Neuronal stem cell (in vitro differentiated cells): ENCODE measurements around the gene KCNC1.
A peak's percentile ranks its signal among the peaks of the same experiment; 100 is the strongest.

ENCODE experiments used
- DNase-seq: peaks from one replicate; pipeline ENCODE4 v3.0.0-alpha.2; 2013; ENCODE audit warnings: low spot score
- H2AFZ ChIP-seq: one replicate; pipeline ENCODE4 v1.6.1; 2013; ENCODE audit warnings: mild to moderate bottlenecking, low read length, inconsistent platforms
- H2AK5ac ChIP-seq: 2 replicates; pipeline ENCODE4 v1.6.1; 2013; ENCODE audit warnings: low read depth, mild to moderate bottlenecking, inconsistent platforms, low read length, moderate library complexity, mixed read lengths
- H2BK120ac ChIP-seq: 2 replicates; pipeline ENCODE4 v1.6.1; 2013; ENCODE audit warnings: low read depth, mild to moderate bottlenecking, inconsistent platforms, low read length, moderate library complexity, mixed read lengths
- H2BK12ac ChIP-seq: one replicate; pipeline ENCODE4 v1.6.1; 2013; ENCODE audit warnings: low read length, inconsistent platforms
- H2BK15ac ChIP-seq: 2 replicates; pipeline ENCODE4 v1.6.1; 2013; ENCODE audit warnings: mild to moderate bottlenecking, low read length, inconsistent platforms, mixed read lengths
- H2BK5ac ChIP-seq: one replicate; pipeline ENCODE4 v1.6.1; 2013; ENCODE audit warnings: inconsistent platforms, mild to moderate bottlenecking, low read length, moderate library complexity
- H3K14ac ChIP-seq: one replicate; pipeline ENCODE4 v1.6.1; 2013; ENCODE audit warnings: low read length, inconsistent platforms
- H3K18ac ChIP-seq: 2 replicates; pipeline ENCODE4 v1.6.1; 2013; ENCODE audit warnings: low read length, inconsistent platforms
- H3K23ac ChIP-seq: 2 replicates; pipeline ENCODE4 v1.6.1; 2013; ENCODE audit warnings: low read depth, mild to moderate bottlenecking, mixed read lengths, low read length, inconsistent platforms; ENCODE audit not compliant: poor library complexity
- H3K27ac ChIP-seq: replicated peaks from 3 replicates; pipeline ENCODE4 v1.5.1; 2013; ENCODE audit warnings: low read length, inconsistent platforms
- H3K27me3 ChIP-seq, 3 experiments: 2 replicates each; pipeline ENCODE4 v1.6.1; 2013; ENCODE audit warnings: low read length in 3 of 3, mild to moderate bottlenecking in 2 of 3, inconsistent platforms in 1 of 3, low read depth in 1 of 3, mixed read lengths in 1 of 3, moderate library complexity in 1 of 3; ENCODE audit not compliant: control insufficient read depth in 3 of 3, insufficient read depth in 3 of 3
- H3K36me3 ChIP-seq, 2 donors: replicated peaks in 1 of 2; 2 replicates each; pipeline ENCODE4 v1.6.1; 2013; ENCODE audit warnings: low read length in 2 of 2; ENCODE audit not compliant: control insufficient read depth in 2 of 2, insufficient read depth in 2 of 2
- H3K4ac ChIP-seq: 2 replicates; pipeline ENCODE4 v1.6.1; 2013; ENCODE audit warnings: inconsistent platforms, mild to moderate bottlenecking, low read length, moderate library complexity
- H3K4me1 ChIP-seq, 2 donors: 1 replicate in 1 of 2; 2 replicates in 1 of 2; pipeline ENCODE4 v1.6.1; 2013; ENCODE audit warnings: low read length in 2 of 2, low read depth in 1 of 2; ENCODE audit not compliant: control insufficient read depth in 2 of 2, insufficient read depth in 1 of 2
- H3K4me2 ChIP-seq: one replicate; pipeline ENCODE4 v1.6.1; 2013; ENCODE audit warnings: mild to moderate bottlenecking, low read length, inconsistent platforms; ENCODE audit not compliant: insufficient read depth, poor library complexity, severe bottlenecking
- H3K4me3 ChIP-seq, 2 donors: 2 replicates each; pipeline ENCODE4 v1.5.1; 2013; ENCODE audit warnings: low read length in 2 of 2, mild to moderate bottlenecking in 2 of 2, inconsistent platforms in 1 of 2, moderate library complexity in 1 of 2
- H3K79me1 ChIP-seq: one replicate; pipeline ENCODE4 v1.6.1; 2013; ENCODE audit warnings: low read depth, mild to moderate bottlenecking, inconsistent platforms, low read length, moderate library complexity
- H3K9ac ChIP-seq: one replicate; pipeline ENCODE4 v1.6.1; 2013; ENCODE audit warnings: mild to moderate bottlenecking, low read depth, low read length, inconsistent platforms; ENCODE audit not compliant: poor library complexity
- H3K9me3 ChIP-seq, 2 donors: replicated peaks in 1 of 2; 2 replicates each; pipeline versions ENCODE3 to v1.6.1; 2013; ENCODE audit warnings: low read length in 2 of 2, mild to moderate bottlenecking in 2 of 2, inconsistent platforms in 1 of 2, low read depth in 1 of 2, mixed read lengths in 1 of 2, moderate library complexity in 1 of 2; ENCODE audit not compliant: control insufficient read depth in 2 of 2, insufficient read depth in 1 of 2
- H4K8ac ChIP-seq: one replicate; pipeline ENCODE4 v1.6.1; 2013; ENCODE audit warnings: low read depth, mild to moderate bottlenecking, inconsistent platforms, low read length, moderate library complexity
- H4K91ac ChIP-seq: one replicate; pipeline ENCODE4 v1.6.1; 2013; ENCODE audit warnings: low read length, low read depth, mild to moderate bottlenecking, inconsistent platforms; ENCODE audit not compliant: poor library complexity
- WGBS, 2 donors: extraction: QIAGEN DNeasy Blood & Tissue Kit; methylation state at CpG; one replicate each; pipeline ENCODE4 v1.1.7; 2013; ENCODE audit warnings: missing lambda C conversion rate in 2 of 2, mixed read lengths in 1 of 2; ENCODE audit not compliant: insufficient read length in 2 of 2, insufficient replicate concordance in 1 of 2; ENCODE audit errors: extremely low coverage in 2 of 2; 5-methylcytosine and 5-hydroxymethylcytosine counted together

Gene KCNC1

DNA sequence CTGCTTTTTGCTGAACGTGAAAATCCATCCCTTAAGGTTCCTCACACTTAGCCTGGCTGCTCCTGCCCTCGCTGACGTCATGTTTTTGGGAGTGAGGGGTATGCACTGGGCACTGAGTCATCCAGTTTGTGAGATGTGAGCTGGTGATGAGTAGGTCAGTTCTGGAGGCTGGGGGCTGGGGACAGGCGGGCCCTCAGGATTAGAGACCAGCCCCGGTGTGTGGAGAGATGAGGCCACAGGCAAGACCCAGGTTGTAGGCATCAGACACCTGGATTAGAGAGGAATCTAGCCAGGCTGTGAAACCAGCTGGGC lies 9.2 kb downstream of the KCNC1 start:
- Histone ChIP-seq H3K79me1 (peaks cover 4% of the 10 kb centered on the region), H2BK120ac (no peak overlapping the region), H2BK5ac (no peak overlapping the region), H3K18ac (no peak overlapping the region), H2AK5ac (no peak overlapping the region), H3K4me1 (peaks cover 11 to 15% of the 10 kb centered on the region in 2 donors), H2AFZ (no peak overlapping the region), H4K8ac (no peak overlapping the region), H3K4ac (no peak overlapping the region), H3K14ac (no peak overlapping the region), H3K4me2 (no peak overlapping the region), H4K91ac (no peak overlapping the region), H3K9ac (peak overlapping the region; percentile 5), H3K23ac (peak overlapping the region; percentile 18), H2BK15ac (no peak overlapping the region), H2BK12ac (no peak overlapping the region), H3K27me3 (no peaks in the 10 kb centered on the region), H3K4me3 (no peak overlapping the region), H3K9me3 (no peaks in the 10 kb centered on the region), H3K27ac (no peak overlapping the region), H3K36me3 (no peaks in the 10 kb centered on the region)
- WGBS, 2 donors, result no CpG with 5 or more reads among the region's 5 CpGs
- no peak for DNase-seq

DNA sequence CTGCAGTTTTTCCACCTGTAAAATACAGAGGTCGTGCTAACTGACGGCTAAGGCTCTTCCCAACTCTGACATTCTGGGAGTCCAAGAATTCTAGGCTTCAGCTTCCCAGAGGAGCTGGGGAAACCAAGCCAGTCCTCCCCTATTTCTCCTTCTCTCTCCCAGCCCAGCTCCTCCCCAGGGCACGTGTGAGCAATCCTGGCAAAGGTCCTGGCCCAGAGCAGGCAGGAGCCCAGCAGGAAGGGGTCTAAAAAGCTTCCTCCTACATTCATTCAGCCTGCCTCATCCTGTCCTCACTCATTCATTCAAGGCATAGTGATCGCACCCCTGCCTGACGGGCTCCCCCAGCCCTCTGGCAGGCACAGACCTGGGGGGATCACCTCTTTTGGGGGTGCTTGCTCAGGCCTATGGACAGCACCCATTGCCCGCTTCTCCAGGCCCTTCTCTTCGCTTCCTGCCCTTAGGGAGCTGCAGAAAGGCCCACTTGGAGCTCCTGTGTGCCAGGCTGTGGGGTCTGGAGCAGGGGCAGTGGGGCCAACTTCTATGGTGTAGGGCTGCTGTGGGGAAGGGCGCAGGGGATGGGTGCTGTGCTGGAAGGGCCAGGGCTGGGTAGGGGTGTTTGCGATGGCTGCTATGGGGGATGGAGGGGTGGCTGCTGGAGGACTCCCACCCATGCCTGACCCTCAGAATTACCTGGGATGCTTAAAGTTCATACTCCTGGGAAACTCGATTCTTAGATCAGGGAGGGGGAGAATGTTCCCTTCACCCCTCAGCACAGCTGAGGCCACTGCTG lies 9.8 kb downstream of the KCNC1 start:
- Histone ChIP-seq H3K23ac (no peak overlapping the region), H3K9ac (peak overlapping the region; percentile 5), H2AK5ac (no peak overlapping the region), H3K27me3 (no peaks in the 10 kb centered on the region), H3K4me3 (no peak overlapping the region), H2BK15ac (peak overlapping the region; percentile 28), H4K91ac (no peak overlapping the region), H3K9me3 (no peaks in the 10 kb centered on the region), H3K79me1 (peaks cover 4% of the 10 kb centered on the region), H3K36me3 (no peaks in the 10 kb centered on the region), H2AFZ (no peak overlapping the region), H2BK12ac (no peak overlapping the region), H2BK5ac (no peak overlapping the region), H3K4me1 (peaks cover 6 to 10% of the 10 kb centered on the region in 2 donors), H3K27ac (no peak overlapping the region), H3K4me2 (no peak overlapping the region), H2BK120ac (no peak overlapping the region), H3K4ac (peak overlapping the region; percentile 28), H3K18ac (peak overlapping the region; percentile 5), H4K8ac (no peak overlapping the region), H3K14ac (no peak overlapping the region)
- WGBS, 2 donors, result no CpG with 5 or more reads among the region's 10 CpGs
- no peak for DNase-seq

DNA sequence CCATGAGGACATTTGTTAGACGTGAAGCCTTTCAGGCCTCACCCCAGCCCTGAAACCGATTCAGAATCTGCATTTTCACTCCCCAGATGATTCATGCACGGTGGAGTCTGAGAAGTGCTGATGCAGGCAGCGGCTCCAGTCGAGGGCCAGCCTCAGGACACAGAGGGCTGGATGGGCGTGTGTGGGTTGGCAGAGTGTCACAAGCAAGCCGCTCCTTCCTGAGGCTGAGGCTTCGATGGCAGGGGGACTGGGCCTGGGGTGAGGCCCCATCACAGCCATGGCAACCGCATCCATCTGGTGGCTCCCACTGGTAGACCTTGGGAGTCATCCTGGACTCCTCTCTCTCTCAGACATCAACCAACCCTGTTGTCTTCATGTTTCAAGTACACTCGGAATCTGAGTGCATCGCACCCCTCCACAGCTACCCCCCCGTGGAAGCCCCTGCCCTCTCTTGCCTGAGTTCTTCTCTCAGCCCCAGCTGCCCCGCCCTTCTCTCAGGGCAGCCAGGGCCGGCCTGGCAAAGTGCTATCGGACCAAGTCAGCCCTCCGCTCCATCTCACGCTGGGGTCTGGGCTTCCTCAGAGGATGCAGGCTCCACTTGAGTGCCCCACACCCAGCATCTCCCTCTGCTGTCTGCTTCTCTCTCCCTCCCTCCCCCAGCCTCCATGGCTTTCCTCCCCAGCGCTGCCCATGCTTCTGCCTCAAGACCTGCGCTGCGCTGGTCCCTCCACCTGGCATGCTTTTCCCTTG lies 10.6 kb downstream of the KCNC1 start:
- H4K91ac ChIP-seq, result no peak overlapping the region
- no peak overlapping the region for H3K27ac ChIP-seq
- no peak overlapping the region for H4K8ac ChIP-seq
- H2BK15ac ChIP-seq, result no peak overlapping the region
- no peak overlapping the region for H3K18ac ChIP-seq
- no peak overlapping the region for H3K4me3 ChIP-seq
- peaks cover 4% of the 10 kb centered on the region for H3K79me1 ChIP-seq
- no peaks in the 10 kb centered on the region for H3K36me3 ChIP-seq
- no peak overlapping the region for H3K4me2 ChIP-seq
- H2BK5ac ChIP-seq, result no peak overlapping the region
- H3K4ac ChIP-seq, result no peak overlapping the region
- peaks cover 3 to 4% of the 10 kb centered on the region in 2 donors for H3K4me1 ChIP-seq
- H3K9ac ChIP-seq, result no peak overlapping the region
- no peak for DNase-seq
- H2AFZ ChIP-seq, result no peak overlapping the region
- H2AK5ac ChIP-seq, result peak overlapping the region; percentile 25
- no peak overlapping the region for H3K14ac ChIP-seq
- H2BK120ac ChIP-seq, result no peak overlapping the region
- H3K27me3 ChIP-seq, result no peaks in the 10 kb centered on the region
- WGBS, 2 donors, result no CpG with 5 or more reads among the region's 20 CpGs
- no peak overlapping the region for H2BK12ac ChIP-seq
- H3K9me3 ChIP-seq, result no peaks in the 10 kb centered on the region
- H3K23ac ChIP-seq, result no peak overlapping the region

DNA sequence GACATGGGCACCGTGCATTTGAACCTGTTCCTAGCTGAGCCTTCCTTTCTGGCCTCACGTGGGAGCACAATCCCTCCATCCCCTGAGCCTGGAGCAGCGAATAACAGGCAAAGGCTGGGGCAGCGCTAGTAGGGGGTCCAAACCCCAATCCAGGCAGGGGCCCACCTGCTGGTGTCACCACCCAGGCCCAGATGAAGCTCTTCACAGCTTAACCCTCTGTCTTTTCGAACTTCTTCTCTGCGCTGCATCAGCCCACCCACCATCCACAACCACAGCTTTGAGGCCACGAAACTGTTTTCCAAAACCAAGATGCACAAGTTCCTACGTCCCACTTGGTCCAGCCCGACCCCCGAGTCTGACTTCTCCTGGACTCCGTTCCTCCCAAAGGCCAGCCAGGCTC lies 11.5 kb downstream of the KCNC1 start:
- Histone ChIP-seq H4K8ac (no peak overlapping the region), H2BK5ac (no peak overlapping the region)

More for the DNA sequence above, 11.5 kb downstream of the KCNC1 start:
- Histone ChIP-seq H3K14ac (no peak overlapping the region), H2AFZ (no peak overlapping the region), H3K79me1 (peaks cover 4% of the 10 kb centered on the region), H2AK5ac (no peak overlapping the region), H2BK120ac (no peak overlapping the region), H3K9me3 (no peaks in the 10 kb centered on the region), H3K18ac (no peak overlapping the region), H2BK15ac (no peak overlapping the region), H3K27ac (no peak overlapping the region), H4K91ac (no peak overlapping the region), H3K23ac (no peak overlapping the region), H3K27me3 (no peaks in the 10 kb centered on the region), H3K4me3 (no peak overlapping the region), H3K4me1 (no peaks in the 10 kb centered on the region), H2BK12ac (no peak overlapping the region), H3K36me3 (no peaks in the 10 kb centered on the region), H3K4me2 (no peak overlapping the region), H3K9ac (peak overlapping the region; percentile 31), H3K4ac (no peak overlapping the region)
- no peak for DNase-seq
- no CpG with 5 or more reads among the region's 11 CpGs for WGBS, 2 donors
